CD4-positive, alpha-beta T cell treated with Interleukin-17A for 4 hours (primary cell): ENCODE results near the gene UGT1A7.

Experiments
- DNase-seq: peaks from one replicate; pipeline ENCODE4 v3.0.0-alpha.2; 2020; ENCODE audit warnings: mixed read lengths

Gene UGT1A7

GRCh38 chr2:233819884-233820773 lies 138.4 kb downstream of the UGT1A7 start:
- DNase-seq: no peak

DNA sequence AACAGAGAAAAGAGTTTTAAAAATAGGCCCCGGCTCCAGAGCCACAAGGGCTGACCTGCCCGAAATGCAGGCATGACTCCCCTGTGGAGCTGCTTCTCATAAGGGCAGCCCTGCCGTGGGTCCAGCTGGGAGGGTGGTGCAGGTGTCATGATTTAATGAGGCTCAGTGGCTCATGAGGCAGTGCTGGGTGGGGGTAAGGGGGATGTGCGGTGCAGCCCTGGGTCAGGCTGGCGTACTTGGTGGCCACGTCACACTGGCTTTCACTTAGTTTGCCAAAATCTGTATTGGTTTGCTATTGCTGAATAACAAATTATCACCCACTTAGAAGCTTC lies 139.0 kb downstream of the UGT1A7 start:
- no peak for DNase-seq

DNA sequence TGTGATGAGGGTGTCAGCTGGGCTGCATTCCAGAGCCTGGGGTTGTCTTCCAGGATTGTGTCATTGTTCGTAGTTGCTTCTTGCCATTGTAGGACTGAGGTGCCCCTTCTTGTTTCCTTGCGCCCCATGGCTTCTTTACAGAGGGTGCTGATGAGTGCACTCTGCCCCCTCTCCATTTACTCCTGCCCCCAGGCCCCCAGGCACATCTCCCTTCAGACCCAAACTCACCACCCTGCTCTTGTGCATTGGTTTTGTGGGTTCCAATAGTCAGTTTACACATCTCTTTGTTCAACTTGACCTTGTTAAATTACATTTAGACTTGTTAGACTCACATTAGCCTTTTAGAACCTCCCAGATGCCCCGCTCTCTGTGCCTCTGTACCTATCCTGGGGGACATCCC lies 139.5 kb downstream of the UGT1A7 start:
- DNase-seq: no peak

GRCh38 chr2:233821709-233822100 lies 140.0 kb downstream of the UGT1A7 start:
- DNase-seq: no peak

DNA sequence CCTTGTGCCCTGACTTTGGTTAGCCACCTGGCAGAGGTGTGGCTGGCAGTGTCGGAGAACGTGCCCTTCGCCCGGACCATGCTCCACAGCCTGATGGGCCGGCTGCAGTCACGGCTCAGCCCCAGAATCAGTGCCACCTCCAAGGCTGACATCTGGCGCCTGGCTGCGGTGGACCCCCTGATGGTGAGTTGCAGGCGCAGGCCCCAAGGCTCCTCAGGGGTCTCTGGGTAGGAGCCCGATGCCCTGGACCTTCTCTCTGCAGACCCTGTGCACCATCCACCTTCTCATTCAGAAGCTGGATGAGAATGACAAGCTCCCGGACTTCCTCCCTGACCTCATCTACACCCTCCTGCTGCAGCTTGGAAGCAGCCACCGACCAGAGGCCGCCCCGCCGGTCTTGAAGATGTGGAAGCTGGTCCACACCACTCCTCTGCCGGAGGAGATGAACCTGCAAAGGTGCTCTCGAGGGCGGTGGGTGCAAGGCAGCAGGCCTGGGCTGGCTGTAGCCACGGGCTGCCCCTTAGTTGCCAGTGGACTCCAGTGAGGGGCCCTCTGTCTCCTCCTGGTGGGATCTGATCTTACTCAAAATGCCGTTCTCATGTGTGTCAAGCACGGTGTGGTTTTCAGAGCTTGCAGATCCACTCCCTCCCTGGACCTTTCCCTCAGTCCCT lies 140.5 kb downstream of the UGT1A7 start:
- no peak for DNase-seq
